Medulla oblongata (tissue), 1 donor: ENCODE data around the gene MSRB3.
"Not testable (repeated sequence)": the region's sequence is repeated elsewhere in the genome, so short reads cannot be mapped to it uniquely, and the experiment has no call there.

ENCODE experiments used
- DNase-seq: peaks from one replicate; pipeline ENCODE4 v3.0.0-alpha.2; 2015; ENCODE audit errors: extremely low spot score

MSRB3 gene

DNA sequence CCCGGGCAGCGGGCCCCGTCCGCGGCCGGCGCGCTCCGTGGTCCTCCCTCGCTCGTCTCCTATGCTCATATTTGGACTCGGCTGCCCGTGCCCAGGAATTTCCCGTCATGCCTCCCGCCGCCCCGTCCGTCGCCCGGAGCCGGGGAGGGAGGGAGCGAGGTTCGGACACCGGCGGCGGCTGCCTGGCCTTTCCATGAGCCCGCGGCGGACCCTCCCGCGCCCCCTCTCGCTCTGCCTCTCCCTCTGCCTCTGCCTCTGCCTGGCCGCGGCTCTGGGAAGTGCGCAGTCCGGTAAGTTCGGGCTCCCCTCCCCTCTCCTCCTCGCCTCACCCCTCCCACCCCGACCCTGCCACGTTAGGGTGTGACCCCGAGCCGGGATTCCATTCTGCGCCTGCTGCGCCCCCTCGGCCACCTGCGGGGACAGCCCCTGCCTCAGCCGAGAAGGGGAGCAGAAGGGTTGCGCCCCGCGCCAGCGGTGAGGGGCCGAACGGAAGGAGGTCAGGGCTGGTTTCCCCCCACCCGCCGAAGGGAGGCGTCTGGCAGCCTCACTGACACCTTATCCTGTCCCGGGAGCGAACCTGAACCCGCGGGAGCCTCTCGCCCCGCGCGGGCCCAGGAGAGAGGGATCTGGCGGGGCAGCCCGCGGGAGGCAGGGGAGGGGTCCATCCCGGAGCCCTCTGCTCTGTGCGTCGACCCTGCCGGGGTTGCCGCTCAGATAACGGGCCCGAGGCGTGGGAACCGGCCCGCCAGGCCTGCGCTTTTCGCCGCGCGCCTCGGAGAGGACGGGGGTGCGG is at the start of gene MSRB3:
Gene MSRB3 (plus strand): TSS at position 108 of the 793 bp plus-strand sequence. CDS start 29,897 bp downstream, outside the sequence.
- DNase-seq, result peak; percentile 55

DNA sequence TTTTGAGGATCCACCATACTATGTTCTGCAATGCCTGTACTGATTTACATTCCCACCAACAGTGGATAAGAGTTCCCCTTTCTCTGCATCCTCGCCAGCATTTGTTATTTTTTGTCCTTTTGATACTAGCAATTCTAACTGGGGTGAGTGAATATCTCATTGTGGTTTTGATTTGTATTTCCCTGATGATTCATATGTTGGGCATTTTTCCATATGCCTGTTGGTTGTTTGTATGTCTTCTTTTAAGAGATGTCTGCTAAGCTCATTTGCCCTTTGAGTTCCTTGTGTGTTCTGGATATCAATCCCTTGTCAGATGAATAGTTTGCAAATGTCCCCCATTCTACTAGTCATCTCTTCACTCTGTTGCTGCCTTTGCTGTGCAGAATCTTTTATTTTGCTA is 49.0 kb upstream of the MSRB3 start:
- DNase-seq, result no peak

DNA sequence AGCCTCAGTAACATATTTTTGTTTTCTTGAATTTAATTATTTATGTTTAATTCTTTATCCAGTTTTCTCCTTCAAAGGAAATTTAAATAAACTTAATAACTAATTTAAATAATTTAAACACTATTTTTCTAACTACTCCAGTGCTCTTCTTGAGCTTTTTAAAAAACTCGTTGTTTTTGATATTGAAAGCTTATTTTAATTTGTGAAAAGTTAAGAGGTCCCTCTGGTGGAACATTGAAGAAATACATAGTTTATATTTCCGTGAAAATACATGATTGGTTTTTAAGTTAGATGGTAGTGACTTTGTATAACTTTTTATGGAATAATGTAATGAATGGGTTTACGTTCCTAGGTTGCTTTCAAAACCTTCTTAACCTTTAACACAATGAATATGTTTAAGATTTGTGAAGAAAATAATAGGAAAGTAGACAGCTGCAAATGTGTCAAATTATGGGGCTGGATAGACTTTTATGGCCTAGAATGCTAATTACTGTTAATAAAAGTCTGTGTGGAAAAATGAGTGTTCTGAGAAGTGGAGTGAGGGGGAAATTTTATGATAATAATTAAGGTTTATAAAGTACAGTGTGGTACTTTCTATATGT is 45.9 kb upstream of the MSRB3 start:
- peak; percentile 18 for DNase-seq

DNA sequence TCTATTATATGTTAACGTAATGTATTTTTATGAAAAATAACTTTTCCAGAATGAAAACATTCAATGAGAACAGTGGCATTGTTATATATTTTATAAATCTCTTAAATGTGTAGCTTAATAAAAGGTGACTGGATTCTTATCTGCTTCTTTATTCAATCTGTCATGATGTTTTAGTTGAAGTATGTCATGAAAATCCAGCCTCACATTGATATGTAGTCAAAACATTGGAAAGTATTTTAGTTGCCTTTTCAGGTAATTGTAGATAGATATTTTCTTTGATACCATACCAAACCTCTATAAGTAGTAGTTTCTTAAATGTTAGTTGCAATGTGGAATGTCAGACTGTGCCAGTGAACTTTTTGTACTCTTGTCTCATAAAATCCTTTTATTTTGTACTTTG is 41.3 kb upstream of the MSRB3 start:
- no peak for DNase-seq

DNA sequence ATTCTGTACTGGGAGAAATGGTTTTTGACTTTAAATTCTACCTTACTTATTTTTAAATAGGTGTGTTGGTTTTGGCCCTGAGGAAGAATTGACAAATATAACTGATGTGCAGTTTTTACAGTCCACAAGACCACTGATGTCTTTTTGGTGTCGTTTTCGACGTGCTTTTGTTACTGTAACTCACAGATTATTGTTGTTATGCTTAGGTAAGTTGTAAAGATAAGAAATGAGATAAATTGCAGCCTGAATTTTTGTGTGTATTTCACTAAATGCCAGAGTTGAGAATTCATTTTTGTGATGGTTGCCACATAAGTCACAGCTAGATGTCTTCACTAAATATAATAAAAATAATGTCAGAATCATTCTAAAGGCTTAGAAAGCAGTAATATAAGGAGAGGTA is 39.9 kb upstream of the MSRB3 start:
- no peak for DNase-seq

DNA sequence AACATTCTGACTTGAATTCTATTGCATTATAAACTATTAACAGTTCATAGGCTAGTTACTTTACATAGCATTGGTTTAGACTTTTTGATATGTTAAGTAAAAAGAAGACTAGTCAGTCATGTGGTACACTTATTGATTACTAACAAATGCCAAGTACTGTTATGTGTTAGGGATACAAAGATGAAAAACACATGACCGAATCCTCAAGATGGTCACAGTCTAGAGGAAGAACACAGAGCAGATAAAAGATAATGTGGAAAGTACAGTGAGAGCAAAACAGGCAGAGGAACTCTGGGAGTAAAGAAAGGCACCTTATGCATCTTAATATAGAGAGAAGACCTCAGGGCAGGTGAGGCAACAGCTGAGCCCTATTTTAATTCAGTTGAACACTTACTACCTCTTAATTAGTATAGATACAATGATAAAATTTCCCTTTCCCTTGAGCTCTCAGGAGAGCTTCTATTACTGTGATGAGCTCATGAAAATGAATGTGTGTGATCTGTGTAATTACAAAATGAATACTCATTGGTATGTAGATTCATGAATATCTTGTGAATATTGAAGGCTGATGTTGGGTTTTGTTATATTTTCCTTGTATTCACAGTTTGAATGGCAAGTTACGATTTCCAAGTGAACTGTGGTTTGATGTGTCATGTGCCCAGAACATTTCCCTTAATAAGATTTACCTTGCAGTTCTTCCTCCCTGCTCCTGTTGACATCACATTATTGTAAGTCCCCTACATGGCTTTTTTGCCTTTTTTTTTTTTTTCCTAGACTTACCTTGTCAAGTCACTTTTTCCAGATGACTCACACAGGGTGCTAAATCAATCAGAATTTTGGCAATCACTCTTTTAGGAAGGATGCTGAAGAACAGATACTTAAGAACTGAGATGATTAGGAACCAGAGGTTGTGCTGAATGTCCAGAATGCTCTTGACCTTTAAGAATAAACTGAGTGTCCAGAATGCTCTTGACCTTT is 29.5 kb upstream of the MSRB3 start:
- no peak for DNase-seq

DNA sequence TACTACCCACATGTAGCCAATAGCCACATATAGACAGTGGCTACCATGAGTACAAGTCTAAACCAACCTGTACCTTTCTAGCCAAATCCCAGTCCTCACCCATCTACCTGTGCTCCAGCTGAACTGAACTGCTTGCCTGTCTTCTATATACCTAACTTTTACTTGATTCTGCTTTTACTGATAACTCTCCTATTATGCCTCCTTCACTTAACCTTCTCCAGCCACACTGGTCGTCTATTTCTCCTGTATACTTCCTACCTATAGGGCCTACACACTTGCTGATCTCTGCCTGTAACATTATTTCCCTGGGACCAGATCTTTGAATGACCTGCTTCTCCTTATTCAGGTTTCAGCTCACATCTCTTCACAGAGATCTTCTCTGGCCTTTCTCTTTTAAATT is 26.0 kb upstream of the MSRB3 start:
- DNase-seq, result no peak

DNA sequence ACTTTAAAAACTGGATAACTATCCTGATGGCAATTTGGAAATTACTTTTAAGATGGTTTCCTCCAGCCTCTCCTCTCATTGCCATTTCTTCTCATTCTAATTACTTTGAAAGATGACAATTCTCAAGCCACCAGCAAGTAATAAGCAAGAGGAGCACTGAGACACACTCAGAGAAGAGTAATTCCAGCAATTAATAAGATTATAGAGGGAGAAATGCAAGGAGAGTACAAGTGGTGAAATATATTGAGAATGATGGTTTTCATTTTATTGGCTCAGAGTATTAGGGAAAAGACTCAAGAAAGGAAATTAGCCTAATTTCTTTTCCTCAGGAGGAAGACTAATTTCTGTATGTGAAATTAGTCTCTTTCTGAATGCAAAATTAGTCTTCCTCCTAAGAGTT is 20.5 kb upstream of the MSRB3 start:
- DNase-seq, result no peak

DNA sequence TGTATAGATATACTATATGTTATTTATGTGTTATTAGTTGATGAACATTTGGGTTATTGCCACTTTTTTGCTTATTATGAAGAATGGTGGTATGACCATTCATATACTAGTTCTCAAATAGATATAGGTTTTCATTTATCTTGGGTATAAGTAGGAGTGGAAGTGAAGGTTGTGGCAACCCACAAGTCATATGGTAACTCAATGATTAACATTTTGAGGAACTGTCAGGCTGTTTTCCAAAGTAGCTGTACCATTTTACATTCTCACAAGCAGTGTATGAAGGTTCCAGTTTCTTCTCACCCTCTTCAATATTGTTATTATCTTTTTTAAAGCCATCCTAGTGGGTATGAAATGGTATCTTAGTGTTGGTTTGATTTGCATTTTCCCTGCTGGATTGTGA is 19.0 kb upstream of the MSRB3 start:
- DNase-seq, result no peak

DNA sequence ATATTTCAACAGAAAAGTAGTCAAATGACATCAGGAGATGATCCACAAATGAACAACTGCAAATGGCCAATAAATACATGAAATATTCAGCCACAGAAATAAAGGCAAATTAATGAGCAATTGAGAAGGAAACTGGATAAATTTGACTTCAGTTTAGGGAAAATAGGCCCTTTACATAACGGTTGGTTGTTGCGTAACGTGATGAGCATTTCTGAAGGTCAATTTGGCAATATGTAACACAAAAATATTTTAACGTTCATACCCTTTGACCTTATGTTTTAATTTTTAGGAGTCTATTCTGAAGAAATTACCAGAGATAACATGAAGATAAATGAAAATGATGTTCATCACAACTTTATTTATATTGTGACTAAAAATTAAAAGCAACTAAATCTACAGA is 14.7 kb upstream of the MSRB3 start:
- DNase-seq, result no peak

DNA sequence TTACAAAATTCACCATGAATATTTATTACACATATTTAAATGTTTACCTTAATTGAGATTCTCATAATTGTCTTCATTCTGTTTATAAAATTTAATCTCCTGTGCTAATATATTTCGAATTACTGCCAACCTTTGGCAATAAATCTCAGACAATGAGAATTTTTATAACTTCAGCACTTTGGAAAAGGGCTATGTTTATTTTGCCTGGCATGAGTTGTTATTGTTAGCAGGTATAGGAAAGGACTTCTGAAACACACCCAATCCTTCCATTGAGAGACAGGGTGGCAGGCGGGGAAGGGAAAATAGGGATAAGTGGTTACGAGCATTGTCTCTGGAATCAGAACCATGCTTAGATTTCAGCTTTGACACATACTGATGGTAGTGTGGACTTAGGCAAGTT is 12.1 kb upstream of the MSRB3 start:
- no peak for DNase-seq

DNA sequence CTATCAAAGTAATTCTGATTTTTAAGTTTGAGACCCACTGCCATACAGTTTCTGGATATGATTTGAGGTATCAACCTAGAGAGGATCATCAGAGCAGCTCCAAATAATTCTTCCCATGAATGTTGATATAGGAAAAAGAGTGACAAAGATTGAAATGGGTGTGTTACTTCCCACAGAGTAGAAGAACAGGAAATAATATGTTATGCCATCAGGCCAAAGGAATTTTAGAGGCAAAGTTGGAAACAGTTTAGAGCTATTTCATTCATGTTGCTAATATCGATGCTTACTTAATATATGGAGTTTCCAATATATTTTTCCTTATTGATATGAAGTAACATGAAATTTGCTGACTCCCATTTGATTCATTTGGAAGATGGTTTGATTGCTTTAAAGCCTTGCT is 8.9 kb upstream of the MSRB3 start:
- DNase-seq, result no peak

DNA sequence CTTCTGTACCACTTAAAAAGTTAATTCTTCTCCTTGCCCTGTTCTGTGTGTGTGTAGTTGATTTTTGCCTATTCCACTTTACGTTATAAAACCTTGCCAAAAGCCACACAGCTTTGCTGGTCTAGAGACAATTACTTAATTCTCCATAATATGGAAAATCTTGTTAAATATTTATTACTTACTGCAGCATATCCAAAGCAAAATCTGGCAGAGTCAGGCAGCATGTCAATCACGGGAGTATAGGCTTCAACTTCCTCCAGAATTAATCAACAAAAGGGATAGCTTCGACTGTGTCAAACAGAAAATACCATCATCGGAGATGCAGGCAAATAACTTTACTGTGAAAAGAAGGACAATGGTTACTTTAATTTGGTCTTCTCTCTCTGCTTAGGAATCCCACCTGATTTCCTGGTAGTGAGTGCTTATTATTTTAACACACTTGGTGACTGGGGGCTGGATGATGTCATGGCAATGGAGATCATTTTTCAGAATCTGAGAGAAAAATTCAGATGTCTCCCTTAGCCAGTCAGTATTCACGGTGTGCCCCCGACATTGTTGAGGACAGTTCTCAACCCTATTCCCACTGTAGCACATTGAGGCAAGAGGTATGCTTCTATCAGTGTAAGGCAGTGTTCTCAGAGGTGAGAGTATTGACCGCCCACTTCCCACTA is 3.7 kb upstream of the MSRB3 start:
- DNase-seq, result no peak

DNA sequence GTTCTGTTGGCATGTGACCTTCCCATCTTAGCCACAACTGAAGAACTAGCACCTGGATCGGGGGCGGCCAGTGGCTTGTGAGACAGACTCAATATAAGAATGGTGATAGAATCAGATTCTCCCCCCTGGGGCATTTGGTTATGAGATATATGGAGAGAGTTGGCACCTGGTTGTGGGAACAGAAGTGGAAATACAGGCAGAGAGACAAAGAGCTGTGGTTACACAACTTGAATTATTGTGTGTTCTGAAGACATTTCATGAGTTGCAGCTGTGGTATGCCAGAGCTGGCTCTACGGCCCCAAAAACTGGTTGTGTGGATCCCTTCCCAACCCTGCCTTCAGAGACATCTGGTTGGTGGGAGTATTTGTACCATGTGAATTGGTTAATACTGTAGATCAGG is 2.9 kb upstream of the MSRB3 start:
- no peak for DNase-seq

DNA sequence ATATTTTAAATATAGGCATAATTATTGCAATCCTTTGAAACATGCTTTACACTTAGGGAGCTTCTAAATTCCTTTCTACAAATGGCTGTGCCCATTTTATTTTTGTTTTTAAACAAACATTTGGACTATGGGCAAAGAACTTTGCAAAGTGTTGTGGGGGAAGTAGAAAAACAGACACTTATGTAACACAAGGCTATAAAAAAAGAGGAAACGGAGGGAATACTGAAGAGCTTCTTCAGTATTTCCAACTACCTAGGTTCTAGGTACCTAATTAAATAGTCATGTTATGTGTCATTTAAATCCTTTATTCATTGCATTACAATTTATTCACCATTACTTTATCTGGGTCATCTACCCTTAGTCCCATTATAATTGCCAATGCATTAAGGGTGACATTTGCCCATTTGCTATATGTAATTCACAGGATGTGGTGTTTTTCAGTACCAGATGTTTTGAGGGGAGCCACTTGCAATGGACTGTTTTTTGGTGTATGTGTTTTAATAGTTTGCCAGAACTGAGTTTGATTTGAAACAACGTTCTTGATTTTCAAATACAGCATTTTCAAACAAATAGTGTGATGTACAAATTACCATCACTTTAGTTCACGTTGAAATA is 1.5 kb upstream of the MSRB3 start:
- peak; percentile 7 for DNase-seq

DNA sequence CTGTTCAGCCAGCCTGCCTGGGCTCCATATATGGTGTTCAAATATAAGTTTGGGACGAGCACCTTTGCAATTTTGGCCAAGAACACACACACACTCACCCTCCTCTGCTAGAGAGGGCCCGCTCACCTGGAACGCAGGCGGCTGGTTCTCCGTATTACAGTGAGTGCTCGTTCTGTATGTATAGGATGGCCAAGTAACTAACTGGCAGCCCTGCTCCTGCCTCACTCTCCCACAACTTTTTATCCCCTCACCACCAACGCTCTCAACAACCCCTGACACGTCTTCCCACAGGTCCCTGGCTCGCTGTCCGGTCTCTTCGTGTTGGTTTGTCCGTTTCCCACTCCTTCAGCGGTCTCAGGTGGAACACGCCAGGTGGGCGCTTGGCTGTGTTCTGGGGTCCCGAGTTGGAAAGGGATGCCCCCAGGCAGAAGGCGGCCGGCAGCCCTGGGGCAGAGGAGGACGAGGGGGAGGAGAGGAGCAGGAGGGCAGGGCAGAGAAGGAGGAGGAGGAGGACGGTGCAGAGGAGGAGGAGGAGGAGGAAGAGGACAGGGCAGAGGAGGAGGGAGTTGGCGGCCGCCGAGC is 398 bp upstream of the MSRB3 start:
- no peak for DNase-seq

DNA sequence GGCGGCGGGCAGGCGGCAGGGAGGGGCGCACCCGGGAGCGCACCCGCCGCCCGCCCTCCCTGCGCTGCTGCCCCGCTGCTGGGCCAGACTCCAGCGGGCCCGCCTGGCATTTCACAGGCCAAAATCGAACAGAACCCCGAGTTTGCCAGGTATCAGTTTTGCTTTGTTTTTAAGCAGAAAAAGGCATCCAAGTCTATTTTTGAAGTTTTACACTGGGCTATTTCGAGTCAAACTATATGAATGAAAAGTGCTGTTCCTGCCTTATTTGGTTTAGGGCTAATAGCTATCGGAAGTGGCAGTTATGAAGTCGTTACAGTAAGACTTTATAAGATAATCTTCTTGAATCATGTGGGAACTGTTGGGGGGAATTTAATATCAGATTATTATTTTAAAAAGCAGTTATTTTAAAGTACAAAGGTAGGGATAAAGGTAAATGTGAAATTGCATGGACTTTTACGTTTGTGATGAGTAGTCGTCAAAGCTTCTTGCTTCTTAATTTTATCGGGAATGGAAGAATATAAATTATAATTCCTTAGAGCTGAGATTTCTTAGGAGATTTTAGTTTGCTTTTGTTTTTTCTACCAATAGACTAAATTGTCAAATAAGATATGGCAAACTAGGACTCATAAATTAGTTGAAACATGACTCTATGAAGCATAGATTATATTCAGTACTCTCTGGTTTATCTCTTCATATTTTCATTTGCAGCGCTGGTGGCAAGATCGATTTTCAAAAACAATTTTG is 1.1 kb downstream of the MSRB3 start:
- DNase-seq, result no peak

DNA sequence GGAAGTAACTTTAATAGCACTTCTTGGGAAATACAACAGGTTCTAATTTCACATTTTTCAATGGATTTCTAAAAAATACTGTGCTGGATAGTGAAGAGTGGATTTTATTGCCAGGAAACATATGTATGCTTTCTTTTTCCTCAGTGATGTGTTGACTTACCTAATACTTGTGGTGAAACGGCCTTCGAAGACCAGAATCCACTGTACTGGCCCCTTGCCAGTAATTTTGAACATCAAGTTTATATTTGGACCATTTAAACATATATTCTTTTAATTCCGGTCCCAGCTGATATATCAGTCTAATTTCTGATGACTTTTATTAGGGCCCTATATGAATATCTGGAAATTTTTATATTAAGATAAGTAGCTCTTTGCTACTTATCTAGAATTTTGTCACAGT is 1.8 kb downstream of the MSRB3 start:
- DNase-seq, result no peak

DNA sequence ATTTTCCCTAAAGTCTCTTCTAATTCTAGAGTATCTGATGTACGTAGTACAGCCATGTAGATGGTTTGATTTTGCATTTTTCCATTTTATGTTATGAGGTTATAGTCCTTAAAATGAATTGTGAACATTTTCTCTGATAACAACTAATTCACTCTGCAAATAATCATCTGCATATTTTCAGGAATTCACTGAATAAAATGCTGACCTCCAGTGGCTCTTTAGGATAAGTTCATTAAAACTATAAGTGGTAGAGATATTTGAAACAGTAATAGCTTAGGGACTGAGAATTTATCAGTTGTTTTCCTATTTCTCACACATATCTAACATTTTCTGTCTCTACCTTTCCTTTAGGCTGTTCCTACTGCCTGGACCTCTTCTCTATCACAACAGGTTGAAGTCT is 4.4 kb downstream of the MSRB3 start:
- no peak for DNase-seq

DNA sequence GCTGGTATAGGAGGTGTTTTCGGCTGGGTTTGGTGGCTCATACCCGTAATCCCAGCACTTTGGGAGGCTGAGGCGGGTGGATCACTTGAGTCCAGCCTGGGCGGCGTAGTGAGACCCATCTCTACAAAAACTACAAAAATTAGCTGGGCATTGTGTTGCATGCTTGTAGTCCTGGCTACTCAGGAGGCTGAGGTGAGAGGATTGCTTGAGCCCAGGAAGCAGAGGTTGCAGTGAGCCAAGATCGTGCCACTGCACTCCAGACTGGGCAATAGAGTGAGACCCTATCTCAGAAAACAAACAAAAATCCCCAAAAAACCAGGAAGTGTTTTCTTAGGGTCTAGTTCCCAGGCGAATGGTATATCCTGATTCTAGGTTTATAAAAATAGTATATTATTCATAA is 7.0 kb downstream of the MSRB3 start:
- not testable (repeated sequence) for DNase-seq
